HG02973 (cell line): ENCODE results near the gene WDR17.
A peak's percentile ranks its signal among the peaks of the same experiment; 100 is the strongest.

Source experiments
- ATAC-seq: cut with Tn5 transposase; IDR thresholded peaks from one replicate; pipeline ENCODE4 v1.9.1; 2021; ENCODE audit warnings: moderate library complexity; ENCODE audit not compliant: unreplicated experiment

WDR17 gene

DNA sequence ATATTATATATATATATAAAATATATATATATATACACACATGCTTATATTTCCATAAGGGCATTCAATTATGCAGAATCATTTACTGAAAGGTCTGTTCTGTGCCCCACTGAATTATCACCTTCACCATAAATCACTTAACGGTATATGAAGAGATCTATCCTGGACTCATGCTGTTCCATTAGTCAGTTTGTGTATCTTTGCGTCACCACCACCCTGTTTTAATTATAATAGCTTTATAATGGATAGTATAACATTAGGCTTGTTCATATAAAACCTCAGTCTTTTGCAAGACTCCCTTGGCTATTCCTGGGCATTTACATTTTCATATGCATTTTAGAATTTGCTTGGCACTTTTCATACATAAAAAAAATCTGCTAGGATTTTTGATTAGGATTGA lies 19.1 kb downstream of the WDR17 start:
- ATAC-seq = no peak

DNA sequence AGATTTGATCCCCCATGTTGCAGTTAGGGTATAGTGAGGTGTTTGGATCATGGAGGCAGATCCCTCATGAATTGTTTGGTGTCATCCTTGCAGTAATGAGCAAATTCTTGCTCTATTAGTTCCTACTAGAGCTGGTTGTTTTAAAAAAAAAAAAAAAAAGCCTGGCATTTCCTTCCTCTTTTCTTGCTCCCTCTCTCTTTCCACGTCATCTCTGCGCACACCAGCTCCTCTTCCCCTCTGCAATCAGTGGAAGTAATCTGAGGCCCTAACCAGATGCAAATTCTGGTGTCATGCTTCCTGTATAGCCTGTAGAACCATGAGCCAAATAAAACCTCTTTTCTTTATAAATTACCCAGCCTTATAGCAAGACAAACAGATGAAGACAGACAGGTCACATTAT lies 24.5 kb downstream of the WDR17 start:
- ATAC-seq = no peak

DNA sequence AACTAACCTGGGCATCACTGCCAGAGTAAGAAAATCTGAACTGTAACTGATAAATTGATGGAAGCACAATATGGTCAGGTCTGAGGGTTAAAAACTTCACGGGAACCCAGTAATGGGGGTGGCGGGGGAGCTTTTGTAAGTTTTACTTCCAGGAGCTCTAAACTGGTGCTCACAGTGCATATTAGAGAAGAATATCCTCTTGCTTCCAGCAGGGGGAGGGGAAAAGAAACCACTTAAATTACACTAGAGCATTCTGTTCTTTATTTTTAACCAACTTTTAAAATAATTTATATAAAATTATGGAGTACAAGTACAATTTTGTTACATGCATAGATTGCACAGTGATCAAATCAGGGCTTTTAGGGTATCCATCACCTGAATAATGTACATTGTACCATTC lies 33.7 kb downstream of the WDR17 start:
- no peak for ATAC-seq

DNA sequence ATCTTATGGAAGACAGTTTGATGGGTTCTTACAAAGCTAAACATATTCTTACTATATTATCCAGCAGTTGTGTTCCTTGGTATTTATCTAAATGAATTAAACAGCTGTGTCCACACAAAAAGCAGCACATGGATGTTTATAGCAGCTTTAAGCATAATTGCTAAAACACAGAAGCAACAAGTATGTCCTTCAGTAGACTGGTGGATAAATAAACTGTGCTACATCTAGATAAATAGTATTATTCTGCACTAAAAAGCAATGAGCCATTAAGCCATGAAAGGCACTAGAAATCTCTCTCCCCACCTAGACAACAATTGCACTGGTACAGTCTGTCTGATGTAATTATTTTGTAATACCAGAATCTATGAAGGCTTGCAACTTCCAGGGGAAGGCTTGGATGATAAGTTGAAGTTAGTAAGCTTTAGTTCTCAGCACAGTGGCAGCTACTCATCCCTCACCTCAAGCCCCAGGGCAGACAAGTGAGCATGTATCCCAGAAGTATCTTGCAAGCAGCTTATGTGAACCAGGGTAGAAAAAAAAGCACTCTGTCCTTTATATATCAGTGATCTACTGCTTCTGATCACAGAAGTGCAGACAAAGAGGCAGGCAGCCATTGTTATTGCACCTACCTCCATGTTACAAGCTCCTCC lies 36.9 kb downstream of the WDR17 start:
- ATAC-seq = no peak

DNA sequence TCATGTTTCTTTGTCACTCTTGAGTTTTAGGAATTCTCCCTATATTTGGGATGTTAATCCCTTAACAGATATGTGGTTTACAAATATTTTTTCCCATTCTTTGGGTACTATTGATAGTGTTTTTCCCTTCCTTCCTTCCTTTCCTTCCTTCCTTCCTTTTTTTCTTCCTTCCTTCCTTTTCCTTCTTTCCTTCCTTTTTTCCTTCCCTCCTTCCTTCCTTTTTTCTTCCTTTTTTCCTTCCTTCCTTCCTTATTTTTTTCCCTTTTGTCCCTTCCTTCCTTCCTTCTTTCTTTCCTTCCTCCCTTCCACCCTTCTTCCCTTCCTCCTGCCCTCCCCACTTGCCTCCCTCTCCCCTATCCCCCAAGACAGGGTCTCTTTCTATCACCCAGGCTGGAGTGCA lies 42.1 kb downstream of the WDR17 start:
- ATAC-seq = no peak

DNA sequence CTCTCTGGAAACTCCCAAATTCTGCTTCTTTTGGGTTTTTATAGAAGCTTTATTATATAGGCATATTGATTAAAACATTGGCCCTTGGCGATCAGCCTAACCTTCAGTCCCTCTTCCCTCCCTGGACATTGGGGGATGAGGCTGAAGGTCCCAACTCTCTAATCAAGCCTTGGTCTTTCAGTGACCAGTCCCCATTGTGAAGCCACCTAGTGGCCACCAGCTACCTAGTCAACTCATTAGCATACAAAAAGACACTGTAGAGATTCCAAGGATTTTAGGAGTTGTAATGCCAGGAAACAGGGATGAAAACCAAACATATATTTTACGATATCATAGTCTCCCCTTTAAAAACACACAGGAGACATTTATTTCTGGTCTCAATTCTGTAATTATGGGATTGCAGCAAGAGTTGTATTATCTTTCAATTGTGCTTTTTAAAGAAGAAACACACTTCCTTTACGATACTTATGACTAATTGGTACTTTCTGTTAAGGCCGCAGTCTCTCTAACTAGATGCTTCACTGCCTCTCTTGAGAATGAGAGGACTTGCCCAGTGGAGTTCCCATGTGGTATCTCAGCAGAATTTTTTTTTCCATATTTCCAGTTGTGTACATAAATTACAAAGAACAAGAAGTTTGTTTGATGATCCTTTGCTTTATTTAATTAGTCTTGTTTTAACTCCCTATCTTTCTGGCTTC lies 58.2 kb downstream of the WDR17 start:
- peak; percentile 100 for ATAC-seq

DNA sequence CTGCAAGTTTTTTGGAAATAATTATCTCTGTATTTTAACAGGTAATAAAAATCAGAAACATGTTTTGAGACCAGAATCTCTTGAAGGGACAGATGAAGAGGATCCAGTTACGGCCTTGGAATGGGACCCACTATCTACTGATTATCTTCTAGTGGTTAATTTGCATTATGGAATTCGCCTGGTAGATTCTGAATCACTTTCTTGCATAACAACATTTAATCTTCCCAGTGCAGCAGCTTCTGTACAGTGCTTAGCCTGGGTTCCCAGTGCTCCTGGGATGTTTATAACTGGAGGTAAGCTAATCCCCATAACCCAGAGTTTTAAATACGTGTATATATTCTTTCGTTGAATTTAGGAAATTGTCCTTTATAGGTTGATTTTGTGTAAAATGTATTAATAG lies 59.4 kb downstream of the WDR17 start:
- no peak for ATAC-seq

DNA sequence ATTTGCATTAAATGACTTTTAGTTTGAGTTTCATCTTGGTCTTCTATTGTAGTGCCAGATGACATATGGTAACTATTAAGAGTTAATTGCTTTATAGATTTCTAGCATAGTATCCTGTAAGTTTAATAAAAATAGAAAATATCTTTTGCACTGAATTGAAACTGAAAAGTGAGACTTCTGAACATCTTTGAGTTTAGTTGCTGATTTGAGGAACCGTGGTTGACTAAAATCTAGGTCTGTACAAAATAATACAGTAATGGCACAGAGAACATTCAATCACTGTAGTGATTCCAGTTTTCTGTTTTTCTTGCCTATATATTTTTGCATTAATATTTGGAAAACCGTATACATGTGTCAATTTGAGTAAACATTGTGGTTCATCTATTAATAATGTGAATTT lies 69.0 kb downstream of the WDR17 start:
- no peak for ATAC-seq

DNA sequence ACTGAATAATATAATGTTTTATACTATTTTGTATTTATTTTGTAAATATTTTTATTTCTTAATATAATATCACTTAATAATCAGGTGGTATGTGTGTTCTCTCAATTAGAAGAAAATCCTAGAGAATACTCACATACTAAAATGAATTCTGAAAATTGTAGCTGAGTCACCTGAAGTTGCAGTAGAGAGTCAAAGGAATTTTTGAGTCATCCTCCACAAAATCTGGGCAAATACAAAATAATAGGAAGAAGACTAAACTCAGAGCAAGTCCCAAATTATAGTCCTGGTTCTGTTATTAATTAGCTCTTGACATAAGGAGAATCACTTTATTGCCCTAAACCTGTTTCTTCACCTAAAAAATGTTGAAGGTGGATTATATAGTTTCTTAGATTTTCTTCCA lies 72.0 kb downstream of the WDR17 start:
- ATAC-seq = no peak

DNA sequence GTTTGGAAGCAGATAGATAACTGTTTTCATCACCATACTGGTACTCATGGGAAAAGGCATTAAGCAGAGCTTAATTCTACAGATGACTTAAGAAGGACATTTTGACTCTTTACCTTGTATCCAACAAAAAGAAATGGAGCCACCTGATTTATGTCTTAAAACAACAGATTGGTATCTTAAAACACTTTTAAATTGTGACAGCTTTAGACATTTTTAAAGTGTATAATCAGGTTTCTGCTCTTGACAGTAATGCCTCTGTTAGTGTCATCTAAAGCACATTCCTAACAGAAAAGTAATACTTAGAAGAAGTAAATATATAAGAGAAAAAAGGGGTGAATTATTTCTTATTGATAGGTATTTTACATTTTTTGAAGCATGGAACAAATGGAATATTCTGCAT lies 73.9 kb downstream of the WDR17 start:
- no peak for ATAC-seq

DNA sequence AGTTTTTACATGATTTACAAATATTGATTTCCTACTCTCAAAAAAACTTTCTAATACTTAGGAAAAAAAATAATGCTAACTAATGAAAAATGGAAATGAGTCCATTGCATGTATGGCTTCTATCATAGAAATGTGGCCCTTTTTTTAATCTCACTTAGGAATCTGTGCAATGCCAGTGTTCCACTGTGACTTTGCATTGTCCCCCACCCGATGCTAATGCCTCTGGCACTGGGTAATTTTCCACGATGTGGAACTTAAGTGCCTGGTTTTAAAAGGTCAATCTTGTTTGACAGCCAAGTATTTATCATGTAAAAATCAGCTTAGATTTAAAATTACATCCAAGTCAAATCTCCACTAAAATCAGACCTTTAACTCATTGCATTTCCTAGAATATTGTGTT lies 76.6 kb downstream of the WDR17 start:
- no peak for ATAC-seq

DNA sequence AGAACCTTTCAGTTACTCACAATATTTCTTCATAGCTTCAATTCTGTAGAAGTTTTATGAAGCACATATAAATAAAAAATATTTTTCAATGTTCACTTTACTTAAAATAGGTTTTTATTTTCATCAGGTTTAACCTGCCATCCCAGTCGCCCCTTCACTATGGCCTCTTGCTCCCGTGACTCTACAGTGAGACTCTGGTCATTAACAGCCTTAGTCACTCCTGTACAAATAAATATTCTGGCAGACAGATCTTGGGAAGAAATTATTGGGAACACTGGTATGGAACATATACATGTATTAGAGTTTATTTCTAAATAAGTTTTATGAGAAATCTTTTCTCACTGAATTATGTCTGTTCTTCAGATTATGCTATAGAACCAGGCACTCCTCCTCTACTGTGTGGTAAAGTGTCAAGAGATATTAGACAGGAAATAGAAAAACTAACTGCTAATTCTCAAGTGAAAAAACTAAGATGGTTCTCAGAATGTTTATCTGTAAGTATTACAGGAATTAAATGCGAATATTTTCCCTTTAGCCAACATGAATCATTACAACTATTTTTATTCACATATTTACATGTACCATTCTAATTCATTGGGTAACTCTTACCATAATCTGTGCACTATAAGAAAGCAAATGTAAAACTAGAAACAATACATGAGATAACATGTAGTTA lies 84.2 kb downstream of the WDR17 start:
- ATAC-seq = no peak

DNA sequence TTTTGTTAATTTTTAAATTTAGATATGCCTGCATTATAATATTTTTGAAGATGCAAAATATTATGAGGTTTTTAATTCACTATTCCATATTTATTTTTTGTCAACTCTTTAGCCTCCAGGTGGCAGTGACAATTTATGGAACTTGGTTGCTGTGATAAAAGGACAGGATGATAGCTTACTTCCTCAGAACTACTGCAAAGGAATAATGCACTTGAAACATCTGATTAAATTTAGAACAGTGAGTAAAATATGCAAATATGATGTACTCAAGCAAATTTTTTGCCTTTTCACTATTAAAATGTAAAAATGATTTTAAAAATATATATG lies 84.7 kb downstream of the WDR17 start:
- no peak for ATAC-seq

DNA sequence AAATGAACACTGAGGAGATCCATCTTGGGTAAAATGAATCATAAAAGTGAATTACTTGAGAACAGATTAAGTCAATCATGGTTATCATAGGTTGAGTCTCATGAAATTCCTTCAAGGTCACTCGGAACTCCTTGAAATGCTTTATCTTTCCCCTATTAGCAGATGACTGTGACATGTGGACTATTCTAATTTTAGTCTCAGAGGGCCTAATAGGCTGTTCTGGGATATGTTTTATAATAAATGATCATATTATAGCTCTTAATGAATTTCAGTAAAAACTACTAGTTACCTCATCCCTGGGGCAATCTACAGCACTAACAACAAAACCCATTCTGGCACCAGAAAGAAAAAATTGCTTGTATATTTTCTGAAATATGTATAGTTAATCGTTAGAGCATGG lies 85.1 kb downstream of the WDR17 start:
- ATAC-seq = no peak

DNA sequence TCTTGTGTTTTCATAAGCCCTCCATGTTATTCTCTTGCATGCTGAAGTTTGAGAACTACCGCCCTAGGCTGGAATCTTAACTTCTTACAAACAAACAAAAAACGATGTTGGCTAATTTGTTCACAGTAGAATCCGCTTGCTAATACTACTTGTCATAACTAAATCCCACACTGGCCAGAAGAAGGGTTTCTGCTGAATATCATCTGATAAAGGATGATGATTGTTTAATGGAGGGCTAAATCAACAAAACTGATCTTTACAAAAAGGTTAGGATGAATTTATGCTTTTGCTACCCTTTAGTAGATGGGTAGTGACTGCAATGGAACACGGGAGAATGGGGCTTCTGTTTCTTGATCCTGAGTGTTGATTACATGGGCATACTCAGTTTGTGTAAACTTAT lies 87.5 kb downstream of the WDR17 start:
- no peak for ATAC-seq

DNA sequence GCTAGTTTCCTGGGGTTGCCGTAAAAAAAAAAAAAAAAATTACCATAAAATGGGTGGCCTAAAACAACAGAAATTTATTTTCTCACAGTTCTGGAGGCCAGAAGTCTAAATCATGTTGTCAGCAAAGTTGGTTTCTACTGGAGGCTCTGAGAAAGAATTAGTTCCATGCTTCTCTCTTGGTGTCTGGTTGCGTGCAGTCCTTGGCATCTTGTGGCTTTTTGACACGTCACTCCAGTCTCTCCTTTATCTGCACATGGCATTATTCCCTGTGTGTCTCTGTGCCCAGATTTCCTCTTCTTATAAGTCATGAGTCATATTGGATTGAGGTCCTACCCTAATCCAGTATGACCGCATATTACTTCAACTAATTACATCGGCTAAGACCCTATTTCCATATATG lies 91.0 kb downstream of the WDR17 start:
- ATAC-seq = no peak

DNA sequence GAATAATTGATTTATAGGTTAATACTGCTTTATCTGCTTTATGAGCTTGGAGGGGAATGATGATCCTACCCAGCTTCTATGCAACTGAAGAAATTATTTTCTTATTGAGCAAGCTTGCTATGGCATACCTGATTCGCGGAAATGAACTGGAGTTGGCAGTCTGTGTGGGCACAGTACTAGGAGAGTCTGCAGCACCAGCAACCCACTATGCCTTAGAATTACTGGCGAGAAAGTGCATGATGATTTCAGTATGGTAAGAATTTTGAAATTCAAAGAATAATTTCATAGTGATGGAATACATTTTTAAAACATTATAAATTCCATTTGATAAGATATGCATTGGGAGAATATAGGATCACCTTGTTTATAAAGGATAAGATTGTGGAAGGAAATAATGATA lies 97.4 kb downstream of the WDR17 start:
- no peak for ATAC-seq

DNA sequence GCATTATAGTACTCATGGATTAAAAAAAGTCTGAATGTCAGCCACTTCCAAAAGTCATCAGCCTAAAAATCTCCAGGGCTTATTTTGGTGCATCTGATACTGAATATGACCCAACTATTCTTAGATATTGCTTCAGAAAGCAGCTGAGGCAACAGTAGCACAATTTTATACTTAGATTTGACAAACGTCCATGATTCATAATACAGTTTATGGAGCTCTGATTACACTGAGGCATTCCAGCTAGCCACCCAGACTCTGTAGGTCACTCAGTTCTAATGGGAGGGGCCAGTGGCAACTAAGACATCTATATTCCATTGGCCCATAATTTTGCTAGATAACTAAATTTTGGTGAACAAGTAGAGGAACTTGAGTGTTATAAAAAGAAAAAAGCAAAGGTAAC lies 119.4 kb downstream of the WDR17 start:
- no peak for ATAC-seq

DNA sequence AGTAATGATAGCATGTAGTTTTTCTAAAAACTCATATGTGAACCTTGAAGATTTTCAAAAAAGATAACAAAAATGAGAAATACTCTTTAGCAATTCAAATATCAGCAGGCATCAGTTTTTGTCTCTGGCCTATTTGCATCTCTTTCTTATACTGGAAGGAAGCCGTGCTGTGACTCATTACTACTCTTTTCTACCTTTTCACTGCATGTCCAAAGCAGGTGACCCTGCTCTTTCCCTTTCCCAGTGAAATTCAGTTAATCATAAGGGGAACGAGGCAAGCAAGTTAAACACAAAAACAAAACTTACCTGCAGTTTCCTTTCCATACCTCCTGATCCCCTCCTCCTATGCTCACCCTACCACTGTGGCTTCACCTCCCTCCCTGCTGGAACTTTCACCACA lies 120.4 kb downstream of the WDR17 start:
- ATAC-seq = no peak

DNA sequence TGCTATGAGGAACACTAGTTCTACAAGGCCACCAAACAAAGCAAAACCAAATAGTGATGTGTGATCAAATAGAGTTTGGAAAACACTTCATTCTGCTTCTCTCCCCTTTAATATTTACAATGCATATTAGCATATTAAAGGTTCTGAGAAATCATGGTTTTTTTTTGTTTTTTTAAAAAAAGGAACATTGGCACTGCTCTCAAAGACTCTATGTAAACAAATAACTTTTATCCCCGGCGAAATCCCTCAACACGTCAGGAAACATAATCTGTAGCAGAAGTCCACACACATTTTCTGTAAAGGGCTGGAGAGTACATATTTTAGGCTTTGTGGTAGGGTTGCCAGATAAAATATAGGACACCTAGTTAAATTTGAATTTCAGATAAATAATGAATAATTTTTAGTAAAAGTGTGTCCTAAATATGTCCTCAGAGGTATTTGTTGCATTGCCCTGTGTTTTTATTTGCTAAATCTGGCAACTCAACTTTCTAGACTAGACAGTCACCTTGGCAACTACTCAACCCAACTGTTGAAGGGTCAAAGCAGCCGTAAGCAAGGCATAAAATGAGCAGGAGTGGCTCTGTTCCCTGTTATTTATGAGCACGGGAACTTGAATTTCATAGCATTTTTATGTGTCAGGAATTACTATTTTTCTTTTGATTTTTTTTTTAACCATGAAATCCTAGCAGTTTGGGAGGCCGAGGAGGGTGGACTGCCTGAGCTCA lies 121.2 kb downstream of the WDR17 start:
- ATAC-seq = no peak

DNA sequence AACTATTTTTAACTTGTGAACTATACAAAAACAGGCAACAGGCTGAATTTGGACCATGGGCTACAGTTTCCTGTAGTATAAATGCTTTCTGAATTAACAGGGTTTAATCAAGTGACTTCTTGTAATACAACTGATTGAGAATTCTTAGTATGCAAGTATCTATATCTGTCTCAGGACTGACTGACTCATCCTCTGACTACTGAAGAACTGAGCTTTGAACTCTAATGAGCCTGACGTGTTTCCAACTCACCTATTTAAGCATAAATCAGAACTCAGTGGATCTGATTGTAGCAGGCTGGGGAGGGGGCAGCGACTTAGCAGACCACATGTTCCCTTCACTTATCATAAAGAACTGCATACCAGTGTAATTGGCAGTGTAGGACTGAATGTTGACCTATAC lies 122.0 kb downstream of the WDR17 start:
- ATAC-seq = no peak

DNA sequence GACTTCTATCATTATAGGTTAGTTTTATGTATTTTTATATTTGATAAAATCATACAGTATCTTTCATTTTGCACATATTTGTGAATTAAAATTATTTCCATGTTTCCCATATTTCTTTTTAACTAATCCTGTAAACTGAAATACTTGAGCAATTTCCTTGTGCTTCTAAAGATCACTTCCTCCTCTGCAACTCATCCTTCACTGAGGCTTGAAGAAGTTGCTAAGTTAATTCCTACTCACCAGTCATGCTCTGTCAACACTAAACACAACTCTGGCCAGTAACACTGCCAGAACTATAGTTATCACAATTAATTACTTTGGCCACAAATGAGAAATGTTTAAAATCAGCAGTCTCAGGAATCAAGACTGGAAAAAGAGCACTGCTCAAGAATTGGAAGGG lies 123.0 kb downstream of the WDR17 start:
- ATAC-seq = no peak
